Activated B cell treated with CpG ODN at 0.5 μM for 24 hours (primary cell): ENCODE data around the gene ASTL. TPM values are rescaled to one million over a fixed set of nuclear protein-coding genes. Genes with fewer than 3 reads are reported as not detected.

ENCODE experiments used
- ATAC-seq: fragments of 200-7000 bp; cut with Tn5 transposase; one replicate; pipeline ENCODE4 v1.10.0; 2021; ENCODE audit warnings: low read depth, mild to moderate bottlenecking, moderate library complexity
- CTCF ChIA-PET: fragments of 350-600 bp; sonication (Branson Sonifier 250); formaldehyde crosslinking; loops from one replicate; lab custom pipeline; 2021; ENCODE audit warnings: antibody characterized with exemption; lab: Charles Lee
- POLR2A ChIA-PET: fragments of 350-600 bp; sonication (Branson Sonifier 250); formaldehyde crosslinking; loops from one replicate; lab custom pipeline; 2021; ENCODE audit warnings: antibody characterized with exemption; lab: Charles Lee
- DNase-seq: peaks from one replicate; pipeline ENCODE4 v3.0.0; 2022
- H3K27ac Mint-ChIP-seq: one replicate; pipeline ENCODE4 v1.8.0; 2020; ENCODE audit warnings: mixed read lengths
- H3K27me3 Mint-ChIP-seq: one replicate; pipeline ENCODE4 v1.8.0; 2021; ENCODE audit warnings: mixed read lengths
- H3K36me3 Mint-ChIP-seq: one replicate; pipeline ENCODE4 v1.8.0; 2021; ENCODE audit warnings: low read depth, mixed read lengths
- H3K4me1 Mint-ChIP-seq: one replicate; pipeline ENCODE4 v1.8.0; 2021; ENCODE audit warnings: mixed read lengths
- H3K4me3 Mint-ChIP-seq: one replicate; pipeline ENCODE4 v1.8.0; 2020; ENCODE audit warnings: mild to moderate bottlenecking, mixed read lengths
- H3K9me3 Mint-ChIP-seq: one replicate; pipeline ENCODE4 v1.8.0; 2020; ENCODE audit warnings: mixed read lengths
- CTCF ChIP-seq: fragments of 200-600 bp; IDR thresholded peaks from one replicate; pipeline ENCODE4 v1.8.0; 2022; ENCODE audit warnings: antibody characterized with exemption, mild to moderate bottlenecking
- intact Hi-C: fragments of 100-400 bp; cut with micrococcal nuclease; formaldehyde crosslinking; loops from one replicate; pipeline ENCODE4 v1.15.1; 2024
- total RNA-seq: library from RNA; stranded (reverse); gene quantifications from 2 replicates; pipeline ENCODE4 v1.2.3, GENCODE V29; 2022

The ASTL gene
- total RNA-seq, 1 donor from 2014 or later: 1.6 TPM

- no peak for TF ChIP-seq CTCF
- Mint-ChIP-seq H3K27ac (no peak overlapping the region), H3K9me3 (no peaks in the 10 kb centered on the region), H3K36me3 (no peaks in the 10 kb centered on the region), H3K4me1 (no peaks in the 10 kb centered on the region), H3K4me3 (no peak overlapping the region), H3K27me3 (no peaks in the 10 kb centered on the region)
- ATAC-seq (no peak), DNase-seq (no peak)
- ChIA-PET CTCF (no interaction called here), POLR2A (no interaction called here)
- intact Hi-C loops: no loop called here
Observed at GRCh38 chr2:96097951-96098823, 40.1 kb downstream of the ASTL start.

DNA sequence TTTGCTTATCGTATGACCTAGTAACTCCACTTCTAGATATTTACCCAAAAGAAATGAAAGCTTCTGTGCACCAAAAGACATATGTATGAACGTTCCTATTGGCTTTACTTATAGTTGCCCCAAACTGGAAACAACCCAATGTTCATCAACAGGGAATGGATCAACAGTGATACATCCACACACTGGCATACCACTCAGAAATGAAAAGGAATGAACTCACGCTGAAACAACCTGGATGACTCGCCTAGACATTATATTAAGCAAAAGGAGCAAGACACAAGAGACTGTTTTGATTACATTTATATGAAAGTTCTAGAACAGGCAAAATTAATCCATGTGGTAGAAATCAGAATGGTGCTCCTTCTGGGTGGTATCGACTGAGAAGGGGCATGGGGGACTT, 40.9 kb downstream of the ASTL start:
- Mint-ChIP-seq H3K27me3 (no peaks in the 10 kb centered on the region), H3K4me3 (no peak overlapping the region), H3K4me1 (no peaks in the 10 kb centered on the region), H3K36me3 (no peaks in the 10 kb centered on the region), H3K27ac (no peak overlapping the region), H3K9me3 (no peaks in the 10 kb centered on the region)
- DNase-seq: no peak
- CTCF ChIA-PET: no interaction called here
- POLR2A ChIA-PET: no interaction called here
- no peak for TF ChIP-seq CTCF
- intact Hi-C loops: no loop called here
- no peak for ATAC-seq

- Mint-ChIP-seq H3K9me3 (no peaks in the 10 kb centered on the region), H3K27me3 (no peaks in the 10 kb centered on the region), H3K4me3 (no peak overlapping the region), H3K27ac (no peak overlapping the region), H3K4me1 (no peaks in the 10 kb centered on the region), H3K36me3 (no peaks in the 10 kb centered on the region)
- no peak for TF ChIP-seq CTCF
- CTCF ChIA-PET: no interaction called here
- ATAC-seq: no peak
- DNase-seq: no peak
- intact Hi-C loops: no loop called here
- POLR2A ChIA-PET: no interaction called here
Observed at GRCh38 chr2:96095116-96095636, 43.1 kb downstream of the ASTL start.

DNA sequence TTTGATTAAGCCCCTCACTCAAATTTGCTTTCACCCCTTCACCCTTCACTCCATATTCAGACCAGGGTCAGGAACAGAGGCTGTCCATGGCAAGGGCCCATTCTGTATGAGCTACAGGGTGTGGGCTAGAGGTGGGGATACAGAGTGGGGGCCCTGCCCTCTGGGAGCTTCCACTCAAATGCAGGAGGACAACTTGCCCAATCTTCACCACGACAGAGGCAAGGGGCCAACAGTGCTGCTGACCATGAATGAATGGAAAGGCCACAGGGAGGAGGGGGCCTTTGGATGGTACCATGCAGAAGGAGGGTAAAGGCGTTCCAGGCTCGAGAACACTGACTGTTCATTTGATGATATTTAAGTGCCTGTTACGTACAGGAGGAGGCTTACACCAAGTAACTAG, 44.8 kb downstream of the ASTL start:
- DNase-seq: no peak
- Mint-ChIP-seq H3K27ac (no peak overlapping the region), H3K4me3 (no peak overlapping the region), H3K27me3 (no peaks in the 10 kb centered on the region), H3K9me3 (no peaks in the 10 kb centered on the region), H3K36me3 (no peaks in the 10 kb centered on the region), H3K4me1 (no peaks in the 10 kb centered on the region)
- intact Hi-C loops: no loop called here
- CTCF ChIA-PET: no interaction called here
- no peak for ATAC-seq
- no peak for TF ChIP-seq CTCF
- POLR2A ChIA-PET: no interaction called here

GRCh38 chr2:96092951-96093350, 45.4 kb downstream of the ASTL start:
- Mint-ChIP-seq H3K9me3 (no peaks in the 10 kb centered on the region), H3K4me3 (no peak overlapping the region), H3K36me3 (no peaks in the 10 kb centered on the region), H3K27me3 (no peaks in the 10 kb centered on the region), H3K4me1 (no peaks in the 10 kb centered on the region), H3K27ac (no peak overlapping the region)
- TF ChIP-seq CTCF: no peak
- POLR2A ChIA-PET: no interaction called here
- no peak for ATAC-seq
- CTCF ChIA-PET: no interaction called here
- intact Hi-C loops: no loop called here
- no peak for DNase-seq
